ENCODE measurements around the gene BIRC6. TPM values are rescaled to one million over a fixed set of nuclear protein-coding genes. Genes with fewer than 3 reads are reported as not detected.

The BIRC6 gene
- total and polyA plus RNA-seq, 11 donors: 11.0 to 68.0 (median 51.9) TPM

- H3K9me3 ChIP-seq: peaks cover 0 to 21% (median 9%) of the 10 kb centered on the region in 12 donors
- TF ChIP-seq, protein P1, sequence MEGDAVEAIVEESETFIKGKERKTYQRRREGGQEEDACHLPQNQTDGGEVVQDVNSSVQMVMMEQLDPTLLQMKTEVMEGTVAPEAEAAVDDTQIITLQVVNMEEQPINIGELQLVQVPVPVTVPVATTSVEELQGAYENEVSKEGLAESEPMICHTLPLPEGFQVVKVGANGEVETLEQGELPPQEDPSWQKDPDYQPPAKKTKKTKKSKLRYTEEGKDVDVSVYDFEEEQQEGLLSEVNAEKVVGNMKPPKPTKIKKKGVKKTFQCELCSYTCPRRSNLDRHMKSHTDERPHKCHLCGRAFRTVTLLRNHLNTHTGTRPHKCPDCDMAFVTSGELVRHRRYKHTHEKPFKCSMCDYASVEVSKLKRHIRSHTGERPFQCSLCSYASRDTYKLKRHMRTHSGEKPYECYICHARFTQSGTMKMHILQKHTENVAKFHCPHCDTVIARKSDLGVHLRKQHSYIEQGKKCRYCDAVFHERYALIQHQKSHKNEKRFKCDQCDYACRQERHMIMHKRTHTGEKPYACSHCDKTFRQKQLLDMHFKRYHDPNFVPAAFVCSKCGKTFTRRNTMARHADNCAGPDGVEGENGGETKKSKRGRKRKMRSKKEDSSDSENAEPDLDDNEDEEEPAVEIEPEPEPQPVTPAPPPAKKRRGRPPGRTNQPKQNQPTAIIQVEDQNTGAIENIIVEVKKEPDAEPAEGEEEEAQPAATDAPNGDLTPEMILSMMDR (IDR thresholded peaks at IDR 0.05): no peak
- TF ChIP-seq POLR2A (IDR thresholded peaks at IDR 0.05): no peak
- intact Hi-C loops (cut with DNase I): loop anchor here in 1 of 10 donors (10.0 kb wide), 1 partner anchor 810 kb away; no protein-coding TSS in a partner anchor
- H3K4me3 ChIP-seq: no peak overlapping the region
- H3K36me3 ChIP-seq: peaks cover 0 to 44% (median 33%) of the 10 kb centered on the region in 9 donors
- no peak for DNase-seq
- 80 to 90% (median 86%) methylated on average over 2 of the region's 2 CpGs for WGBS, 4 donors
- ATAC-seq: no peak
- H3K27me3 ChIP-seq: no peaks in the 10 kb centered on the region
- no peak overlapping the region for H3K27ac ChIP-seq
- H3K4me1 ChIP-seq: peaks cover 0 to 2% (median 0%) of the 10 kb centered on the region in 12 donors
Observed at GRCh38 chr2:32564417-32565035, 207.7 kb downstream of the BIRC6 start.

GRCh38 chr2:32565902-32566301 is 209.1 kb downstream of the BIRC6 start:
- no peak for ATAC-seq
- intact Hi-C loops (cut with DNase I): loop anchor here in 1 of 10 donors (10.0 kb wide), 1 partner anchor 809 kb away; no protein-coding TSS in a partner anchor
- TF ChIP-seq POLR2A (IDR thresholded peaks at IDR 0.05): no peak
- TF ChIP-seq, protein P1 (IDR thresholded peaks at IDR 0.05): no peak
- peaks cover 0 to 39% (median 27%) of the 10 kb centered on the region in 9 donors for H3K36me3 ChIP-seq
- peaks cover 0 to 3% (median 0%) of the 10 kb centered on the region in 12 donors for H3K4me1 ChIP-seq
- H3K4me3 ChIP-seq: no peak overlapping the region
- no peak for DNase-seq
- 98 to 99% (median 98%) methylated on average over 1 of the region's 1 CpG for WGBS, 4 donors
- H3K27me3 ChIP-seq: no peaks in the 10 kb centered on the region
- H3K9me3 ChIP-seq: peaks cover 0 to 21% (median 9%) of the 10 kb centered on the region in 12 donors
- no peak overlapping the region for H3K27ac ChIP-seq

DNA sequence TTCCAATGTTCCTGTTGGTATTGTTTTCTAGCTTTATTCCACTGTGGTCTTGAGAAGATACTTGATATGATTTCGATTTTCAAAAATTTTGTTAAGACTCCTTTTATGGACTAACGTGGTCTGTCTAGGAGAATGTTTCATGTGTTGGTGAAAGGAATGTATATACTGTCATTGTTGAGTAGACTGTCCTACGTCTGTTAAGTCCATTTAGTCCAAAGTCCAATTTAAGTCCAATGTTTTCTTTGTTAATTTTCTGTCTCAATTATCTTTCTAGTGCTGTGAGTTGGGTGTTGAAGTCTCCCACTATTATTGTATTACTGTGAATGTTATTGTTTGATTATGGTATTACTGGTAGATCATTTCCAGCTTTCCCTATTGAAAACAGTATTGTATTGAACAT is 215.2 kb downstream of the BIRC6 start:
- Histone ChIP-seq H3K27me3 (no peaks in the 10 kb centered on the region), H3K4me1 (peaks cover 0 to 3% (median 0%) of the 10 kb centered on the region in 12 donors), H3K9me3 (no peaks in the 10 kb centered on the region), H3K4me3 (no peak overlapping the region), H3K36me3 (peaks cover 0 to 44% (median 29%) of the 10 kb centered on the region in 9 donors), H3K27ac (no peak overlapping the region)
- WGBS, 4 donors: 91 to 96% (median 93%) methylated on average over 3 of the region's 3 CpGs
- TF ChIP-seq POLR2A (IDR thresholded peaks at IDR 0.05): no peak
- TF ChIP-seq, protein P1 (IDR thresholded peaks at IDR 0.05): no peak
- DNase-seq: no peak
- intact Hi-C loops (cut with DNase I): no loop called here
- no peak for ATAC-seq

DNA sequence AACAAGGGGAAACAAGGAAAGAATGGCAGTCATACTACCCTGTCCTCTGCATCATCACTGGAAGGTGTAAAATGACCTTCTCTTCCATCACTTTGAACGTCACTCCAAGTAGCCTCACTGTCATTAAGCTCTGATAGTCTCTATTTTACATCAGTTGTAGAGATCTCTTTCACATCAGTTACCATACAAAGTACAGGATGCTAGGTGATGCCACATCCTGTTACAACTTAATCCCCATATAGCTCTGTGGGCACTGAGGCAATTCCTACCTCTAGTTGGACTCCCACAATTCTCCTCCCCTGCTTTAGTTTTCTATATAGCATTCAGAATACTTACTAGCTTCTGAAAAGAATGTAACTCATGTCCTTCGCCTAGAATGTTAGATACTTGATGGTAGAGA is 215.9 kb downstream of the BIRC6 start:
- no peak overlapping the region for H3K4me3 ChIP-seq
- H3K36me3 ChIP-seq: peaks cover 0 to 40% (median 22%) of the 10 kb centered on the region in 9 donors
- no peak for TF ChIP-seq POLR2A (IDR thresholded peaks at IDR 0.05)
- TF ChIP-seq, protein P1 (IDR thresholded peaks at IDR 0.05): no peak
- no peaks in the 10 kb centered on the region for H3K9me3 ChIP-seq
- H3K4me1 ChIP-seq: peaks cover 0 to 3% (median 0%) of the 10 kb centered on the region in 12 donors
- ATAC-seq: no peak
- intact Hi-C loops (cut with DNase I): no loop called here
- H3K27me3 ChIP-seq: no peaks in the 10 kb centered on the region
- H3K27ac ChIP-seq: no peak overlapping the region
- DNase-seq: no peak
- WGBS, 4 donors: 94 to 100% (median 95%) methylated on average over 2 of the region's 2 CpGs

All from heart left ventricle (tissue), 16 donors.